A549 (cell line): ENCODE results near the gene NTN1. TPM values are rescaled to one million over a fixed set of nuclear protein-coding genes. Genes with fewer than 3 reads are reported as not detected.

Experiments used
- ATAC-seq, 2 experiments: fragments of 200-7000 bp in 1 of 2; fragments of >200 bp in 1 of 2; cut with Nextera tagmentation in 1 of 2; cut with Tn5 transposase in 1 of 2; 3 replicates each; pipeline versions ENCODE4 v1.8.0 to v1.9.1; 2018 to 2020; ENCODE audit warnings: mild to moderate bottlenecking in 1 of 2, moderate library complexity in 1 of 2
- CTCF ChIA-PET: fragments of 300-600 bp; sonication (Branson Sonifier 250); formaldehyde crosslinking; extraction: SDS; loops from one replicate; lab custom pipeline; 2021; ENCODE audit warnings: antibody characterized with exemption, inconsistent platforms; lab: Yijun Ruan, JAX
- POLR2A ChIA-PET: fragments of 350-600 bp; formaldehyde crosslinking; extraction: SDS; loops from one replicate; lab custom pipeline; 2021; ENCODE audit warnings: antibody characterized with exemption, inconsistent platforms; lab: Yijun Ruan, JAX
- DNase-seq, 2 experiments: peaks; one replicate each; pipeline versions ENCODE4 v3.0.0 to v3.0.0-alpha.2; 2011 to 2016; ENCODE audit warnings: low read depth in 1 of 2, low spot score in 1 of 2
- FAIRE-seq: peaks from 2 replicates; lab custom pipeline; 2011; peaks lifted over from hg19 to GRCh38; lab: Jason Lieb, UNC
- H3K27ac ChIP-seq, 2 experiments: fragments of >200 bp; sonication (Bioruptor Twin); formaldehyde crosslinking; 3 replicates each; pipeline ENCODE4 v1.5.1; 2016 to 2017
- H3K4me1 ChIP-seq: fragments of >200 bp; sonication (Bioruptor Twin); formaldehyde crosslinking; 3 replicates; pipeline ENCODE4 v1.6.1; 2016
- H3K4me2 ChIP-seq: fragments of >200 bp; sonication (Bioruptor Twin); formaldehyde crosslinking; 3 replicates; pipeline ENCODE4 v1.6.1; 2016
- H3K4me3 ChIP-seq: fragments of >200 bp; sonication (Bioruptor Twin); formaldehyde crosslinking; 3 replicates; pipeline ENCODE4 v1.5.1; 2016
- H3K9me3 ChIP-seq: fragments of >200 bp; sonication (Bioruptor Twin); formaldehyde crosslinking; 3 replicates; pipeline ENCODE4 v1.6.1; 2016
- CBX2 ChIP-seq: fragments of 200-600 bp; sonication (generic); IDR thresholded peaks from 2 replicates; pipeline ENCODE4 v1.6.1; 2016; ENCODE audit warnings: low read depth, mild to moderate bottlenecking, borderline replicate concordance
- CBX8 ChIP-seq: fragments of 200-600 bp; sonication (generic); IDR thresholded peaks from 2 replicates; pipeline ENCODE4 v1.6.1; 2016
- CEBPB ChIP-seq, 2 experiments: fragments of >200 bp in 1 of 2; sonication (Bioruptor Twin) in 1 of 2; formaldehyde crosslinking in 1 of 2; IDR thresholded peaks; 2 replicates each; pipeline ENCODE4 v1.6.1; 2012 to 2016
- CHD2 ChIP-seq: fragments of 150-350 bp; IDR thresholded peaks from 2 replicates; pipeline ENCODE4 v1.6.1; 2014; ENCODE audit warnings: low read length; ENCODE audit not compliant: partially characterized antibody
- EHMT2 ChIP-seq: fragments of 200-600 bp; sonication (generic); IDR thresholded peaks from 2 replicates; pipeline ENCODE4 v1.6.1; 2016; ENCODE audit warnings: antibody characterized with exemption, low read depth, mild to moderate bottlenecking, moderate library complexity
- ELK1 ChIP-seq: fragments of 150-350 bp; IDR thresholded peaks from 2 replicates; pipeline ENCODE4 v1.6.1; 2014; ENCODE audit warnings: low read depth, mild to moderate bottlenecking, low read length
- ESRRA ChIP-seq: fragments of 150-350 bp; IDR thresholded peaks from 2 replicates; pipeline ENCODE4 v1.6.1; 2014; ENCODE audit warnings: mild to moderate bottlenecking, low read length, borderline replicate concordance
- FOXS1 ChIP-seq: fragments of 250-450 bp; sonication (Bioruptor Pico); IDR thresholded peaks from 2 replicates; pipeline ENCODE4 v1.5.0; 2020; ENCODE audit warnings: mild to moderate bottlenecking, moderate library complexity
- HES2 ChIP-seq: fragments of >200 bp; sonication (Bioruptor Twin); formaldehyde crosslinking; IDR thresholded peaks from 2 replicates; pipeline ENCODE4 v1.6.1; 2016
- HEYL ChIP-seq: fragments of 250-450 bp; sonication (Bioruptor Pico); IDR thresholded peaks from 2 replicates; pipeline ENCODE4 v1.8.0; 2021; ENCODE audit warnings: mild to moderate bottlenecking, moderate library complexity
- HOXA7 ChIP-seq: fragments of 250-450 bp; sonication (Bioruptor Pico); IDR thresholded peaks from 2 replicates; pipeline ENCODE4 v1.5.0; 2020; ENCODE audit warnings: mild to moderate bottlenecking, moderate library complexity
- HOXB13 ChIP-seq: fragments of 250-450 bp; sonication (Bioruptor Pico); IDR thresholded peaks from 2 replicates; pipeline ENCODE4 v1.5.0; 2020; ENCODE audit warnings: low read depth, mild to moderate bottlenecking, moderate library complexity
- KDM1A ChIP-seq: fragments of 200-600 bp; sonication (generic); IDR thresholded peaks from 2 replicates; pipeline ENCODE4 v1.6.1; 2016; ENCODE audit warnings: low read depth, mild to moderate bottlenecking
- KDM5A ChIP-seq: fragments of 200-600 bp; sonication (generic); IDR thresholded peaks from 2 replicates; pipeline ENCODE4 v1.6.1; 2016; ENCODE audit warnings: antibody characterized with exemption, mild to moderate bottlenecking
- MAZ ChIP-seq: fragments of 150-350 bp; IDR thresholded peaks from 2 replicates; pipeline ENCODE4 v1.6.1; 2014; ENCODE audit warnings: antibody characterized with exemption, low read depth, low read length, borderline replicate concordance
- MYC ChIP-seq: IDR thresholded peaks from 2 replicates; pipeline ENCODE4 v1.6.1; 2012; ENCODE audit warnings: mild to moderate bottlenecking, inconsistent platforms, low read length, improper control_type of control experiment, borderline replicate concordance
- NPAS2 ChIP-seq: fragments of 250-450 bp; sonication (Bioruptor Pico); IDR thresholded peaks from 2 replicates; pipeline ENCODE4 v1.8.0; 2022; ENCODE audit warnings: mild to moderate bottlenecking, moderate library complexity, borderline replicate concordance
- PBX3 ChIP-seq: IDR thresholded peaks from 2 replicates; pipeline ENCODE4 v1.6.1; 2012
- SMC3 ChIP-seq: fragments of >200 bp; sonication (Bioruptor Twin); formaldehyde crosslinking; IDR thresholded peaks from 3 replicates; pipeline ENCODE4 v1.6.1; 2018; ENCODE audit warnings: inconsistent platforms
- SREBF2 ChIP-seq: fragments of 450-650 bp; IDR thresholded peaks from 2 replicates; pipeline ENCODE4 v1.6.1; 2014; ENCODE audit warnings: mild to moderate bottlenecking, moderate library complexity
- TP53 ChIP-seq: fragments of 250-450 bp; sonication (Bioruptor Pico); IDR thresholded peaks from 2 replicates; pipeline ENCODE4 v1.5.0; 2021; ENCODE audit warnings: mild to moderate bottlenecking, moderate library complexity
- ZSCAN20 ChIP-seq: fragments of 250-450 bp; sonication (Bioruptor Pico); IDR thresholded peaks from 2 replicates; pipeline ENCODE4 v1.8.0; 2022; ENCODE audit warnings: mild to moderate bottlenecking, moderate library complexity
- WGBS: methylation state at CpG from one replicate; pipeline ENCODE4 v1.1.6; 2017; ENCODE audit errors: missing lambda C conversion rate; 5-methylcytosine and 5-hydroxymethylcytosine counted together
- polyA plus RNA-seq, 4 experiments: library from polyadenylated mRNA; depleted of rRNA in 3 of 4; stranded (reverse); fragments of >200 nt; fragmentation: RNase III in 1 of 4; extraction: RNeasy Plus Mini Kit Qiagen cat#74134 plus additional on column Dnase treatment in 1 of 4; gene quantifications; 2 replicates in 3 of 4; 3 replicates in 1 of 4; pipeline ENCODE4 v1.2.3, GENCODE V29; 2011 to 2017

The NTN1 gene
- polyA plus RNA-seq, 2 of the 4 experiments (the other 2 are of a cell fraction), result 0.12 to 0.13 TPM

GRCh38 chr17:9166788-9167187 is 145.5 kb downstream of the NTN1 start:
- no peak for DNase-seq
- ATAC-seq, result no peak
- TF ChIP-seq HES2, result no peak
- no peak for TF ChIP-seq FOXS1 (CRISPR knock-in tag)
- TF ChIP-seq MAZ, result no peak
- TF ChIP-seq MYC, result no peak
- TF ChIP-seq TP53 (CRISPR knock-in tag), result no peak
- no peak for TF ChIP-seq HOXB13 (CRISPR knock-in tag)
- no peak for TF ChIP-seq NPAS2 (CRISPR knock-in tag)
- no peak for TF ChIP-seq KDM5A
- no peak for TF ChIP-seq HEYL
- TF ChIP-seq CBX8, result no peak
- TF ChIP-seq HOXA7 (CRISPR knock-in tag), result no peak
- no peak for TF ChIP-seq CHD2
- no peak for TF ChIP-seq ELK1
- TF ChIP-seq CEBPB (IDR thresholded peaks at IDR 0.05), result no peak
- no peak for TF ChIP-seq ESRRA
- ChIA-PET POLR2A (no interaction called here), CTCF (no interaction called here)
- H3K27ac ChIP-seq, result no peak overlapping the region
- FAIRE-seq, result no peak
- H3K9me3 ChIP-seq, result no peaks in the 10 kb centered on the region
- no peak overlapping the region for H3K4me2 ChIP-seq
- 45% methylated on average over 9 of the region's 9 CpGs for whole genome bisulfite sequencing
- no peak overlapping the region for H3K4me3 ChIP-seq
- no peaks in the 10 kb centered on the region; the same call in 2 of the 3 replicates for H3K4me1 ChIP-seq

GRCh38 chr17:9167379-9167778 is 146.1 kb downstream of the NTN1 start:
- Histone ChIP-seq H3K4me3 (no peak overlapping the region), H3K4me2 (no peak overlapping the region), H3K27ac (no peak overlapping the region), H3K9me3 (no peaks in the 10 kb centered on the region), H3K4me1 (no peaks in the 10 kb centered on the region; the same call in 2 of the 3 replicates)
- WGBS, result 31% methylated on average over 6 of the region's 6 CpGs
- TF ChIP-seq ZSCAN20 (CRISPR knock-in tag) (no peak), CBX2 (no peak), HES2 (no peak), EHMT2 (no peak), KDM1A (no peak), SREBF2 (no peak), HOXA7 (CRISPR knock-in tag) (no peak), MAZ (no peak), ELK1 (no peak), SMC3 (no peak), PBX3 (no peak)
- ChIA-PET POLR2A (no interaction called here), CTCF (interaction anchor here (1.2 kb wide), 1 partner anchor 9 kb away, joined by 4 read pairs; no protein-coding TSS in a partner anchor)
- ATAC-seq, result no peak
- no peak for DNase-seq
- no peak for FAIRE-seq
